Measurements from ENCODE around the gene TMEM117.

DNA sequence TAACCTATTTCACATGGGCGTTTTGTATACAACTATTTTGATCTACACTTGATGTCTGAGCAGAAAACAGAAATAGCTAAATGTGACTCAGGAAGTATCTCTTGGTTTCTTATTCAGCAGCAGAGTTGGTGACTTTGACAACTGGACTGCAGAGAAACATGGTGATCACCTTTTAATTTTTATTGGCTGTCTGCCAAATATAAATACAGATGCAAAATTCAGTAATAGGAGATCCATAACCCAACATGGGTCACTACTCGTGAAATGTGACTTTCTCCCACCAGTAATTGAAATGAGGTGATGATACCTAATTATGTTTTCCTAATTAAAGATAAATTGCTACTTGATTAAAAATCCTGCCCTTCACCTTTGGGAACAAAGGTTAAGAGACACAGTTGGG is 553.2 kb downstream of the TMEM117 start:
- TF ChIP-seq, protein P1, sequence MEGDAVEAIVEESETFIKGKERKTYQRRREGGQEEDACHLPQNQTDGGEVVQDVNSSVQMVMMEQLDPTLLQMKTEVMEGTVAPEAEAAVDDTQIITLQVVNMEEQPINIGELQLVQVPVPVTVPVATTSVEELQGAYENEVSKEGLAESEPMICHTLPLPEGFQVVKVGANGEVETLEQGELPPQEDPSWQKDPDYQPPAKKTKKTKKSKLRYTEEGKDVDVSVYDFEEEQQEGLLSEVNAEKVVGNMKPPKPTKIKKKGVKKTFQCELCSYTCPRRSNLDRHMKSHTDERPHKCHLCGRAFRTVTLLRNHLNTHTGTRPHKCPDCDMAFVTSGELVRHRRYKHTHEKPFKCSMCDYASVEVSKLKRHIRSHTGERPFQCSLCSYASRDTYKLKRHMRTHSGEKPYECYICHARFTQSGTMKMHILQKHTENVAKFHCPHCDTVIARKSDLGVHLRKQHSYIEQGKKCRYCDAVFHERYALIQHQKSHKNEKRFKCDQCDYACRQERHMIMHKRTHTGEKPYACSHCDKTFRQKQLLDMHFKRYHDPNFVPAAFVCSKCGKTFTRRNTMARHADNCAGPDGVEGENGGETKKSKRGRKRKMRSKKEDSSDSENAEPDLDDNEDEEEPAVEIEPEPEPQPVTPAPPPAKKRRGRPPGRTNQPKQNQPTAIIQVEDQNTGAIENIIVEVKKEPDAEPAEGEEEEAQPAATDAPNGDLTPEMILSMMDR (IDR thresholded peaks at IDR 0.05): no peak
- no peak for TF ChIP-seq POLR2A (IDR thresholded peaks at IDR 0.05)
